SK-N-MC (cell line): ENCODE results near the gene UBL3.

Experiments
- EZH2 ChIP-seq: fragments of 200-600 bp; sonication (generic); IDR thresholded peaks from one replicate; pipeline ENCODE4 v1.6.1; 2017; ENCODE audit warnings: antibody characterized with exemption
- POLR2AphosphoS5 ChIP-seq: IDR thresholded peaks from 2 replicates; pipeline ENCODE4 v1.6.1; 2012; ENCODE audit warnings: mild to moderate bottlenecking, low read depth, low read length, borderline replicate concordance

- TF ChIP-seq POLR2AphosphoS5: no peak
- no peak for TF ChIP-seq EZH2
Measured at GRCh38 chr13:29745704-29746103, 104.7 kb downstream of the UBL3 start.
